Endothelial cell of umbilical vein (primary cell): ENCODE measurements around the gene LRCH1. TPM values are rescaled to one million over a fixed set of nuclear protein-coding genes. Genes with fewer than 3 reads are reported as not detected.
"Not testable (repeated sequence)": the region's sequence is repeated elsewhere in the genome, so short reads cannot be mapped to it uniquely, and the experiment has no call there.

Experiments used
- BruUV-seq: library from RNA; stranded (reverse); fragments of 400-500 nt; replicated peaks from 2 replicates; lab custom pipeline; 2021; lab: Mats Ljungman, UMichigan
- CTCF ChIA-PET: fragments of 300-600, 350-600 bp; sonication (Branson Sonifier 250); formaldehyde crosslinking; loops from one replicate; lab custom pipeline; 2021; ENCODE audit warnings: antibody characterized with exemption, inconsistent platforms; lab: Charles Lee
- POLR2A ChIA-PET: fragments of 300-600, 350-600 bp; sonication (Branson Sonifier 250); formaldehyde crosslinking; loops from one replicate; lab custom pipeline; 2021; ENCODE audit warnings: antibody characterized with exemption, inconsistent platforms; lab: Charles Lee
- DNase-seq: peaks from one replicate; pipeline ENCODE4 v3.0.0-alpha.2; 2011; ENCODE audit warnings: low read depth, low spot score
- FAIRE-seq: peaks from 2 replicates; lab custom pipeline; 2011; peaks lifted over from hg19 to GRCh38; lab: Jason Lieb, UNC
- H2AFZ ChIP-seq: 2 replicates; pipeline ENCODE4 v1.6.0; 2012; ENCODE audit warnings: low read depth, low read length, control low read depth, inconsistent platforms
- H3K27ac ChIP-seq: 2 replicates; pipeline ENCODE4 v1.5.1; 2011; ENCODE audit warnings: low read depth, mild to moderate bottlenecking, control low read depth, low read length, moderate library complexity; ENCODE audit not compliant: insufficient read depth
- H3K27me3 ChIP-seq, 2 experiments: 2 replicates each; pipeline versions ENCODE4 v1.6.0 to v1.6.1; 2011; ENCODE audit warnings: low read length in 2 of 2, mixed read lengths in 1 of 2; ENCODE audit not compliant: control insufficient read depth in 2 of 2, insufficient read depth in 2 of 2
- H3K36me3 ChIP-seq, 2 experiments: 2 replicates in 1 of 2; 3 replicates in 1 of 2; pipeline ENCODE4 v1.5.1; 2011; ENCODE audit warnings: low read length in 2 of 2, mild to moderate bottlenecking in 1 of 2, moderate library complexity in 1 of 2; ENCODE audit not compliant: control insufficient read depth in 2 of 2, insufficient read depth in 2 of 2; ENCODE audit errors: extremely low read depth in 1 of 2
- H3K4me1 ChIP-seq: 3 replicates; pipeline ENCODE4 v1.5.1; 2011; ENCODE audit warnings: mild to moderate bottlenecking, low read length; ENCODE audit not compliant: control insufficient read depth, insufficient read depth; ENCODE audit errors: extremely low read depth
- H3K4me2 ChIP-seq: 2 replicates; pipeline ENCODE4 v1.6.1; 2011; ENCODE audit warnings: low read length, control low read depth, mixed read lengths; ENCODE audit not compliant: insufficient read depth
- H3K4me3 ChIP-seq, 3 experiments: fragments of 200-600 bp in 1 of 3; sonication (generic), shearing (Covaris generic) in 1 of 3; replicated peaks in 1 of 3; 2 replicates each; pipeline ENCODE4 v1.5.1; 2011 to 2016; ENCODE audit warnings: control low read depth in 3 of 3, low read length in 3 of 3, mild to moderate bottlenecking in 2 of 3, inconsistent platforms in 1 of 3, low read depth in 1 of 3, moderate library complexity in 1 of 3; ENCODE audit not compliant: insufficient read depth in 1 of 3
- H3K79me2 ChIP-seq: 2 replicates; pipeline ENCODE4 v1.6.0; 2012; ENCODE audit warnings: low read length, inconsistent platforms; ENCODE audit not compliant: control insufficient read depth, insufficient read depth
- H3K9ac ChIP-seq: replicated peaks from 2 replicates; pipeline ENCODE3; 2011; ENCODE audit warnings: low read length, control low read depth; ENCODE audit not compliant: insufficient read depth; ENCODE audit errors: extremely low read depth
- H3K9me1 ChIP-seq: replicated peaks from 3 replicates; pipeline ENCODE4 v1.6.0; 2011; ENCODE audit warnings: mild to moderate bottlenecking, low read length; ENCODE audit not compliant: control insufficient read depth, insufficient read depth; ENCODE audit errors: extremely low read depth
- H3K9me3 ChIP-seq: replicated peaks from 2 replicates; pipeline ENCODE4 v1.5.1; 2012; ENCODE audit warnings: low read length, inconsistent platforms; ENCODE audit not compliant: control insufficient read depth, insufficient read depth
- H4K20me1 ChIP-seq: replicated peaks from 2 replicates; pipeline ENCODE3; 2011; ENCODE audit warnings: mild to moderate bottlenecking, low read length; ENCODE audit not compliant: control insufficient read depth, insufficient read depth; ENCODE audit errors: extremely low read depth
- CTCF ChIP-seq, 2 donors: IDR thresholded peaks; 1 replicate in 1 of 2; 2 replicates in 1 of 2; pipeline ENCODE4 v1.5.1; 2011; ENCODE audit warnings: low read length in 2 of 2, mild to moderate bottlenecking in 2 of 2, moderate library complexity in 2 of 2, control low read depth in 1 of 2, inconsistent platforms in 1 of 2, low read depth in 1 of 2; ENCODE audit not compliant: insufficient read depth in 1 of 2; ENCODE audit errors: extremely low read depth in 1 of 2
- EZH2 ChIP-seq: IDR thresholded peaks from 2 replicates; pipeline ENCODE4 v1.6.1; 2012; ENCODE audit warnings: borderline replicate concordance, low read depth, mild to moderate bottlenecking, moderate library complexity, low read length, inconsistent platforms; ENCODE audit not compliant: severe bottlenecking
- GATA2 ChIP-seq: IDR thresholded peaks from 2 replicates; pipeline ENCODE4 v1.7.0; 2011; ENCODE audit warnings: low read depth, mild to moderate bottlenecking, moderate library complexity, mixed read lengths, low read length; ENCODE audit not compliant: insufficient read length, insufficient read depth
- JUN ChIP-seq: IDR thresholded peaks from 2 replicates; pipeline ENCODE4 v1.6.1; 2011; ENCODE audit warnings: borderline replicate concordance, low read depth; ENCODE audit not compliant: insufficient read length, insufficient read depth
- MAX ChIP-seq: IDR thresholded peaks from 2 replicates; pipeline ENCODE4 v1.6.1; 2011; ENCODE audit not compliant: insufficient read depth, insufficient read length
- MYC ChIP-seq: IDR thresholded peaks from one replicate; pipeline ENCODE4 v1.6.1; 2011; ENCODE audit warnings: mild to moderate bottlenecking, low read depth, low read length
- POLR2A ChIP-seq: IDR thresholded peaks from 2 replicates; pipeline ENCODE4 v1.6.1; 2012; ENCODE audit warnings: low read depth, mild to moderate bottlenecking, control low read depth, low read length
- dilution Hi-C: fragments of 300-500 bp; cut with MboI; formaldehyde crosslinking; loops from one replicate; pipeline ENCODE4 v1.15.0; 2019; ENCODE audit warnings: low sequenced_read_pairs; ENCODE audit not compliant: extremely low pct_ligation_motif_present
- intact Hi-C: fragments of 100-400 bp; cut with micrococcal nuclease; formaldehyde crosslinking; loops from one replicate; pipeline ENCODE4 v1.10.0; 2022
- polyA plus RNA-seq, 4 experiments: library from polyadenylated mRNA; depleted of rRNA in 3 of 4; stranded (reverse) in 3 of 4; unstranded in 1 of 4; fragments of >200 nt; gene quantifications; 2 replicates each; pipeline versions ENCODE4 v1.2.1 to v1.2.3, GENCODE V29; 2011 to 2012; ENCODE audit warnings: missing spikeins in 1 of 4
- total RNA-seq: library from RNA; stranded (reverse); gene quantifications from 2 replicates; pipeline ENCODE4 v1.2.3, GENCODE V29; 2021

The LRCH1 gene
- total and polyA plus RNA-seq, 2 donors (not counting 3 experiments of a cell fraction or from before 2014, with no cell fraction given), result 5.4 to 16.5 TPM

GRCh38 chr13:46516599-46517338, 36.2 kb upstream of the LRCH1 start:
- intact Hi-C loops, result no loop called here
- H3K9me1 ChIP-seq, result no peaks in the 10 kb centered on the region
- no peaks in the 10 kb centered on the region for H3K9me3 ChIP-seq
- no peaks in the 10 kb centered on the region for H3K36me3 ChIP-seq
- peaks cover 2 to 6% of the 10 kb centered on the region in 2 experiments for H3K27me3 ChIP-seq
- no peak overlapping the region for H2AFZ ChIP-seq
- dilution Hi-C loops, result no loop called here
- H3K27ac ChIP-seq, result no peak overlapping the region
- no peak overlapping the region for H3K9ac ChIP-seq
- H4K20me1 ChIP-seq, result no peaks in the 10 kb centered on the region
- BruUV-seq, result no TSS peak
- CTCF ChIA-PET, result interaction anchor here (0.8 kb wide), 1 partner anchor 204 kb away, joined by 3 read pairs; no protein-coding TSS in a partner anchor
- POLR2A ChIA-PET, result no interaction called here
- no peak overlapping the region for H3K4me2 ChIP-seq
- FAIRE-seq (no peak), DNase-seq (no peak)
- no peaks in the 10 kb centered on the region for H3K79me2 ChIP-seq
- no peak overlapping the region for H3K4me3 ChIP-seq
- TF ChIP-seq JUN (no peak), POLR2A (no peak), MYC (no peak), CTCF (IDR thresholded peaks at IDR 0.05; ENCODE audit: extremely low read depth in 1 of 2, insufficient read depth in 1 of 2, low read depth in 1 of 2, low read length in 2 of 2) (no peak), MAX (no peak), GATA2 (no peak), EZH2 (no peak)
- peaks cover 4% of the 10 kb centered on the region for H3K4me1 ChIP-seq

- POLR2A ChIA-PET, H2AFZ ChIP-seq, H3K4me2 ChIP-seq, H3K9me3 ChIP-seq, H3K36me3 ChIP-seq, DNase-seq, CTCF ChIA-PET, H3K27ac ChIP-seq, H3K4me3 ChIP-seq, H3K79me2 ChIP-seq, dilution Hi-C loops, H3K9me1 ChIP-seq, intact Hi-C loops, H3K27me3 ChIP-seq, H4K20me1 ChIP-seq, FAIRE-seq, H3K9ac ChIP-seq, BruUV-seq, H3K4me1 ChIP-seq: not testable (repeated sequence)
Measured at GRCh38 chr13:46517748-46518147, 35.2 kb upstream of the LRCH1 start.
